ENCODE results near the gene SMARCD3. TPM values are rescaled to one million over a fixed set of nuclear protein-coding genes. Genes with fewer than 3 reads are reported as not detected.

SMARCD3 gene
- total and polyA plus RNA-seq, 2 donors (not counting 1 experiment from before 2014, with no cell fraction given): 23.8 to 30.7 TPM

- no peak overlapping the region for H3K9ac ChIP-seq (ENCODE audit: insufficient read depth, low read length)
- H4K20me1 ChIP-seq (ENCODE audit: control insufficient read depth, extremely low read depth, insufficient read depth, low read length): no peaks in the 10 kb centered on the region
- no peaks in the 10 kb centered on the region for H3K4me1 ChIP-seq (ENCODE audit: control insufficient read depth, extremely low read depth, insufficient read depth, low read length)
- no peaks in the 10 kb centered on the region for H3K9me3 ChIP-seq (ENCODE audit: control insufficient read depth, insufficient read depth, low read depth, low read length)
- no peaks in the 10 kb centered on the region for H3K36me3 ChIP-seq (ENCODE audit: control insufficient read depth, insufficient read depth, low read length)
- TF ChIP-seq CTCF (conservative IDR thresholded peaks at IDR 0.05 in 1 of 2, IDR thresholded peaks at IDR 0.05 in 1 of 2; ENCODE audit: low read depth in 1 of 2, low read length in 2 of 2) (no peak), EZH2 (IDR thresholded peaks at IDR 0.05; ENCODE audit: low read length, missing control alignments) (no peak)
- peaks cover 34% of the 10 kb centered on the region for H3K27me3 ChIP-seq (ENCODE audit: control insufficient read depth, insufficient read depth, low read length)
- no peak overlapping the region for H3K4me3 ChIP-seq (replicated peaks in 1 of 4; ENCODE audit: control extremely low read depth in 1 of 4, insufficient read depth in 1 of 4, low read depth in 3 of 4, low read length in 4 of 4)
- no peak overlapping the region for H2AFZ ChIP-seq (ENCODE audit: low read length)
- DNase-seq (ENCODE audit: low read depth in 2 of 2): no peak
- no peaks in the 10 kb centered on the region for H3K79me2 ChIP-seq (ENCODE audit: control insufficient read depth, insufficient read depth, low read length)
- H3K4me2 ChIP-seq (ENCODE audit: extremely low read depth, insufficient read depth, low read length): no peak overlapping the region
- no peak overlapping the region for H3K27ac ChIP-seq (ENCODE audit: insufficient read depth, low read length)
Observed at GRCh38 chr7:151264615-151265014, 16.1 kb upstream of the SMARCD3 start.

GRCh38 chr7:151261529-151261928 is 13.0 kb upstream of the SMARCD3 start:
- H2AFZ ChIP-seq (ENCODE audit: low read length): no peak overlapping the region
- no peaks in the 10 kb centered on the region for H3K9me3 ChIP-seq (ENCODE audit: control insufficient read depth, insufficient read depth, low read depth, low read length)
- H3K79me2 ChIP-seq (ENCODE audit: control insufficient read depth, insufficient read depth, low read length): no peaks in the 10 kb centered on the region
- TF ChIP-seq CTCF (conservative IDR thresholded peaks at IDR 0.05 in 1 of 2, IDR thresholded peaks at IDR 0.05 in 1 of 2; ENCODE audit: low read depth in 1 of 2, low read length in 2 of 2) (no peak), EZH2 (IDR thresholded peaks at IDR 0.05; ENCODE audit: low read length, missing control alignments) (no peak)
- peaks cover 27% of the 10 kb centered on the region for H3K27me3 ChIP-seq (ENCODE audit: control insufficient read depth, insufficient read depth, low read length)
- no peak overlapping the region for H3K9ac ChIP-seq (ENCODE audit: insufficient read depth, low read length)
- no peak for DNase-seq (ENCODE audit: low read depth in 2 of 2)
- no peaks in the 10 kb centered on the region for H4K20me1 ChIP-seq (ENCODE audit: control insufficient read depth, extremely low read depth, insufficient read depth, low read length)
- no peak overlapping the region for H3K27ac ChIP-seq (ENCODE audit: insufficient read depth, low read length)
- no peaks in the 10 kb centered on the region for H3K4me1 ChIP-seq (ENCODE audit: control insufficient read depth, extremely low read depth, insufficient read depth, low read length)
- no peak overlapping the region for H3K4me2 ChIP-seq (ENCODE audit: extremely low read depth, insufficient read depth, low read length)
- H3K4me3 ChIP-seq (replicated peaks in 1 of 4; ENCODE audit: control extremely low read depth in 1 of 4, insufficient read depth in 1 of 4, low read depth in 3 of 4, low read length in 4 of 4): no peak overlapping the region
- no peaks in the 10 kb centered on the region for H3K36me3 ChIP-seq (ENCODE audit: control insufficient read depth, insufficient read depth, low read length)

- peaks cover 29% of the 10 kb centered on the region for H3K27me3 ChIP-seq (ENCODE audit: control insufficient read depth, insufficient read depth, low read length)
- DNase-seq (ENCODE audit: low read depth in 2 of 2): no peak
- no peak overlapping the region for H3K4me3 ChIP-seq (replicated peaks in 1 of 4; ENCODE audit: control extremely low read depth in 1 of 4, insufficient read depth in 1 of 4, low read depth in 3 of 4, low read length in 4 of 4)
- no peak overlapping the region for H3K27ac ChIP-seq (ENCODE audit: insufficient read depth, low read length)
- no peaks in the 10 kb centered on the region for H3K36me3 ChIP-seq (ENCODE audit: control insufficient read depth, insufficient read depth, low read length)
- no peak overlapping the region for H2AFZ ChIP-seq (ENCODE audit: low read length)
- H3K4me1 ChIP-seq (ENCODE audit: control insufficient read depth, extremely low read depth, insufficient read depth, low read length): no peaks in the 10 kb centered on the region
- TF ChIP-seq EZH2 (IDR thresholded peaks at IDR 0.05; ENCODE audit: low read length, missing control alignments) (no peak), CTCF (conservative IDR thresholded peaks at IDR 0.05 in 1 of 2, IDR thresholded peaks at IDR 0.05 in 1 of 2; ENCODE audit: low read depth in 1 of 2, low read length in 2 of 2) (no peak)
- H4K20me1 ChIP-seq (ENCODE audit: control insufficient read depth, extremely low read depth, insufficient read depth, low read length): no peaks in the 10 kb centered on the region
- no peaks in the 10 kb centered on the region for H3K79me2 ChIP-seq (ENCODE audit: control insufficient read depth, insufficient read depth, low read length)
- no peaks in the 10 kb centered on the region for H3K9me3 ChIP-seq (ENCODE audit: control insufficient read depth, insufficient read depth, low read depth, low read length)
- no peak overlapping the region for H3K4me2 ChIP-seq (ENCODE audit: extremely low read depth, insufficient read depth, low read length)
- H3K9ac ChIP-seq (ENCODE audit: insufficient read depth, low read length): no peak overlapping the region
Observed at GRCh38 chr7:151260883-151261282, 12.4 kb upstream of the SMARCD3 start.
